ENCODE measurements around the gene ABI3. TPM values are rescaled to one million over a fixed set of nuclear protein-coding genes. Genes with fewer than 3 reads are reported as not detected.

The ABI3 gene
- total and polyA plus RNA-seq, 9 of the 15 experiments (the other 6 are each of a cell fraction or from before 2014, with no cell fraction given): not detected

DNA sequence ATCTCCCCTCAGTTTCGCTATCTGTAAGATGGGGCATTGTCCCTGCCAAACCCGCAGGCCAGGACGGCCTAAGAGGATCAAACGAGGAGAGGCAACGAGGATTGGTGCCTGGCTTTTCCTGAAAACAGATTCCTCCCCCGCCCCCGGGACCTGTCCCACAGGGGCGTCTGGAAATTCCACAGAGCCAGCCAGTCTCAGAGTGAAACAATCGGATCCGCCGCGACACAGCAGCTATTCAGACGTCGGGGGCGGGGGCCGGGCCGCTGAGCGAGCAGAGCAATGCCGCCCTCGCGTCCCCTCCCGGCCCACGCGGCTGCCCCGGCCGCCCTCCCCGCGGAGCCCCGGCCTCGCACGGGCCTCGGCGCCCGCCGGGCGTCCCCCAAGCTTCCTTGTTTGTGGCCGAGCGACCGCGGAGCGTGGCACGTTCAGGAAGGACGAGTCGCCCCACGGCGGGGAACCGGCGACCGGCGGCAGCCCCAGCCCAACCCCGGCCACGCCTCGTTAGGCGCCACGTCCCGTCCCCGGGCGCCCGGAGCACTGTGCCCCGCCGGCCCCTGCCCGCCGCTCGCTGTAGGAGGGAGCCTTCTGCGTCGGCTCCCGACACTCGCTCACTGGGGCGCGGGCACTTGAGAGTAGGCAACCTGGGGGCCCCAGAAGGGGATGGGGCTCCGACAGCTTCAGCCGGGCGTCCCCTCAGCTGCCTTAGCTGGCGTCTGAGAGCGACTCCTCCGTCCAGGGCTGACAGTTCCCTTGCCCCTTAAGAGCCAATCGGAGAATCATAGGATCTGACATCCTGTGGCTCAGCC, 49.7 kb downstream of the ABI3 start (continued):
- TF ChIP-seq, protein P1, sequence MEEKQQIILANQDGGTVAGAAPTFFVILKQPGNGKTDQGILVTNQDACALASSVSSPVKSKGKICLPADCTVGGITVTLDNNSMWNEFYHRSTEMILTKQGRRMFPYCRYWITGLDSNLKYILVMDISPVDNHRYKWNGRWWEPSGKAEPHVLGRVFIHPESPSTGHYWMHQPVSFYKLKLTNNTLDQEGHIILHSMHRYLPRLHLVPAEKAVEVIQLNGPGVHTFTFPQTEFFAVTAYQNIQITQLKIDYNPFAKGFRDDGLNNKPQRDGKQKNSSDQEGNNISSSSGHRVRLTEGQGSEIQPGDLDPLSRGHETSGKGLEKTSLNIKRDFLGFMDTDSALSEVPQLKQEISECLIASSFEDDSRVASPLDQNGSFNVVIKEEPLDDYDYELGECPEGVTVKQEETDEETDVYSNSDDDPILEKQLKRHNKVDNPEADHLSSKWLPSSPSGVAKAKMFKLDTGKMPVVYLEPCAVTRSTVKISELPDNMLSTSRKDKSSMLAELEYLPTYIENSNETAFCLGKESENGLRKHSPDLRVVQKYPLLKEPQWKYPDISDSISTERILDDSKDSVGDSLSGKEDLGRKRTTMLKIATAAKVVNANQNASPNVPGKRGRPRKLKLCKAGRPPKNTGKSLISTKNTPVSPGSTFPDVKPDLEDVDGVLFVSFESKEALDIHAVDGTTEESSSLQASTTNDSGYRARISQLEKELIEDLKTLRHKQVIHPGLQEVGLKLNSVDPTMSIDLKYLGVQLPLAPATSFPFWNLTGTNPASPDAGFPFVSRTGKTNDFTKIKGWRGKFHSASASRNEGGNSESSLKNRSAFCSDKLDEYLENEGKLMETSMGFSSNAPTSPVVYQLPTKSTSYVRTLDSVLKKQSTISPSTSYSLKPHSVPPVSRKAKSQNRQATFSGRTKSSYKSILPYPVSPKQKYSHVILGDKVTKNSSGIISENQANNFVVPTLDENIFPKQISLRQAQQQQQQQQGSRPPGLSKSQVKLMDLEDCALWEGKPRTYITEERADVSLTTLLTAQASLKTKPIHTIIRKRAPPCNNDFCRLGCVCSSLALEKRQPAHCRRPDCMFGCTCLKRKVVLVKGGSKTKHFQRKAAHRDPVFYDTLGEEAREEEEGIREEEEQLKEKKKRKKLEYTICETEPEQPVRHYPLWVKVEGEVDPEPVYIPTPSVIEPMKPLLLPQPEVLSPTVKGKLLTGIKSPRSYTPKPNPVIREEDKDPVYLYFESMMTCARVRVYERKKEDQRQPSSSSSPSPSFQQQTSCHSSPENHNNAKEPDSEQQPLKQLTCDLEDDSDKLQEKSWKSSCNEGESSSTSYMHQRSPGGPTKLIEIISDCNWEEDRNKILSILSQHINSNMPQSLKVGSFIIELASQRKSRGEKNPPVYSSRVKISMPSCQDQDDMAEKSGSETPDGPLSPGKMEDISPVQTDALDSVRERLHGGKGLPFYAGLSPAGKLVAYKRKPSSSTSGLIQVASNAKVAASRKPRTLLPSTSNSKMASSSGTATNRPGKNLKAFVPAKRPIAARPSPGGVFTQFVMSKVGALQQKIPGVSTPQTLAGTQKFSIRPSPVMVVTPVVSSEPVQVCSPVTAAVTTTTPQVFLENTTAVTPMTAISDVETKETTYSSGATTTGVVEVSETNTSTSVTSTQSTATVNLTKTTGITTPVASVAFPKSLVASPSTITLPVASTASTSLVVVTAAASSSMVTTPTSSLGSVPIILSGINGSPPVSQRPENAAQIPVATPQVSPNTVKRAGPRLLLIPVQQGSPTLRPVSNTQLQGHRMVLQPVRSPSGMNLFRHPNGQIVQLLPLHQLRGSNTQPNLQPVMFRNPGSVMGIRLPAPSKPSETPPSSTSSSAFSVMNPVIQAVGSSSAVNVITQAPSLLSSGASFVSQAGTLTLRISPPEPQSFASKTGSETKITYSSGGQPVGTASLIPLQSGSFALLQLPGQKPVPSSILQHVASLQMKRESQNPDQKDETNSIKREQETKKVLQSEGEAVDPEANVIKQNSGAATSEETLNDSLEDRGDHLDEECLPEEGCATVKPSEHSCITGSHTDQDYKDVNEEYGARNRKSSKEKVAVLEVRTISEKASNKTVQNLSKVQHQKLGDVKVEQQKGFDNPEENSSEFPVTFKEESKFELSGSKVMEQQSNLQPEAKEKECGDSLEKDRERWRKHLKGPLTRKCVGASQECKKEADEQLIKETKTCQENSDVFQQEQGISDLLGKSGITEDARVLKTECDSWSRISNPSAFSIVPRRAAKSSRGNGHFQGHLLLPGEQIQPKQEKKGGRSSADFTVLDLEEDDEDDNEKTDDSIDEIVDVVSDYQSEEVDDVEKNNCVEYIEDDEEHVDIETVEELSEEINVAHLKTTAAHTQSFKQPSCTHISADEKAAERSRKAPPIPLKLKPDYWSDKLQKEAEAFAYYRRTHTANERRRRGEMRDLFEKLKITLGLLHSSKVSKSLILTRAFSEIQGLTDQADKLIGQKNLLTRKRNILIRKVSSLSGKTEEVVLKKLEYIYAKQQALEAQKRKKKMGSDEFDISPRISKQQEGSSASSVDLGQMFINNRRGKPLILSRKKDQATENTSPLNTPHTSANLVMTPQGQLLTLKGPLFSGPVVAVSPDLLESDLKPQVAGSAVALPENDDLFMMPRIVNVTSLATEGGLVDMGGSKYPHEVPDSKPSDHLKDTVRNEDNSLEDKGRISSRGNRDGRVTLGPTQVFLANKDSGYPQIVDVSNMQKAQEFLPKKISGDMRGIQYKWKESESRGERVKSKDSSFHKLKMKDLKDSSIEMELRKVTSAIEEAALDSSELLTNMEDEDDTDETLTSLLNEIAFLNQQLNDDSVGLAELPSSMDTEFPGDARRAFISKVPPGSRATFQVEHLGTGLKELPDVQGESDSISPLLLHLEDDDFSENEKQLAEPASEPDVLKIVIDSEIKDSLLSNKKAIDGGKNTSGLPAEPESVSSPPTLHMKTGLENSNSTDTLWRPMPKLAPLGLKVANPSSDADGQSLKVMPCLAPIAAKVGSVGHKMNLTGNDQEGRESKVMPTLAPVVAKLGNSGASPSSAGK (IDR thresholded peaks at IDR 0.05): no peak
- TF ChIP-seq MYC (IDR thresholded peaks at IDR 0.05; ENCODE audit: low read depth, low read length) (no peak), MYC (CRISPR knock-in tag; IDR thresholded peaks at IDR 0.05; ENCODE audit: borderline replicate concordance, low read depth) (no peak), CHCHD3 (CRISPR knock-in tag; IDR thresholded peaks at IDR 0.05) (no peak), SREBF1 (IDR thresholded peaks at IDR 0.05; ENCODE audit: borderline replicate concordance, low read depth, low read length) (no peak), PHF8 (IDR thresholded peaks at IDR 0.05; ENCODE audit: borderline replicate concordance, low read length) (no peak), NFRKB (IDR thresholded peaks at IDR 0.05; ENCODE audit: low read depth) (no peak; the same call in 1 of the 2 replicates), MXI1 (IDR thresholded peaks at IDR 0.05; ENCODE audit: low read depth, low read length) (no peak), RFX1 (IDR thresholded peaks at IDR 0.05) (no peak), GATAD2A (IDR thresholded peaks at IDR 0.05) (no peak), EP400 (IDR thresholded peaks at IDR 0.05) (no peak), RFX5 (IDR thresholded peaks at IDR 0.05; ENCODE audit: low read depth, low read length) (no peak)
- TF ChIP-seq, protein P2, sequence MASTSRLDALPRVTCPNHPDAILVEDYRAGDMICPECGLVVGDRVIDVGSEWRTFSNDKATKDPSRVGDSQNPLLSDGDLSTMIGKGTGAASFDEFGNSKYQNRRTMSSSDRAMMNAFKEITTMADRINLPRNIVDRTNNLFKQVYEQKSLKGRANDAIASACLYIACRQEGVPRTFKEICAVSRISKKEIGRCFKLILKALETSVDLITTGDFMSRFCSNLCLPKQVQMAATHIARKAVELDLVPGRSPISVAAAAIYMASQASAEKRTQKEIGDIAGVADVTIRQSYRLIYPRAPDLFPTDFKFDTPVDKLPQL (IDR thresholded peaks at IDR 0.05; ENCODE audit: extremely low read depth, insufficient read length): no peak
- TF ChIP-seq, protein P3, sequence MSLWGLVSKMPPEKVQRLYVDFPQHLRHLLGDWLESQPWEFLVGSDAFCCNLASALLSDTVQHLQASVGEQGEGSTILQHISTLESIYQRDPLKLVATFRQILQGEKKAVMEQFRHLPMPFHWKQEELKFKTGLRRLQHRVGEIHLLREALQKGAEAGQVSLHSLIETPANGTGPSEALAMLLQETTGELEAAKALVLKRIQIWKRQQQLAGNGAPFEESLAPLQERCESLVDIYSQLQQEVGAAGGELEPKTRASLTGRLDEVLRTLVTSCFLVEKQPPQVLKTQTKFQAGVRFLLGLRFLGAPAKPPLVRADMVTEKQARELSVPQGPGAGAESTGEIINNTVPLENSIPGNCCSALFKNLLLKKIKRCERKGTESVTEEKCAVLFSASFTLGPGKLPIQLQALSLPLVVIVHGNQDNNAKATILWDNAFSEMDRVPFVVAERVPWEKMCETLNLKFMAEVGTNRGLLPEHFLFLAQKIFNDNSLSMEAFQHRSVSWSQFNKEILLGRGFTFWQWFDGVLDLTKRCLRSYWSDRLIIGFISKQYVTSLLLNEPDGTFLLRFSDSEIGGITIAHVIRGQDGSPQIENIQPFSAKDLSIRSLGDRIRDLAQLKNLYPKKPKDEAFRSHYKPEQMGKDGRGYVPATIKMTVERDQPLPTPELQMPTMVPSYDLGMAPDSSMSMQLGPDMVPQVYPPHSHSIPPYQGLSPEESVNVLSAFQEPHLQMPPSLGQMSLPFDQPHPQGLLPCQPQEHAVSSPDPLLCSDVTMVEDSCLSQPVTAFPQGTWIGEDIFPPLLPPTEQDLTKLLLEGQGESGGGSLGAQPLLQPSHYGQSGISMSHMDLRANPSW (CRISPR knock-in tag; IDR thresholded peaks at IDR 0.05): no peak

Measured in K562 (cell line).